Astrocyte (in vitro differentiated cells and primary cell): ENCODE results near the gene UBASH3A. TPM values are rescaled to one million over a fixed set of nuclear protein-coding genes. Genes with fewer than 3 reads are reported as not detected.

Source experiments
- DNase-seq: peaks from one replicate; pipeline ENCODE4 v3.0.0-alpha.2; 2010; ENCODE audit warnings: low read depth
- FAIRE-seq: peaks from 2 replicates; lab custom pipeline; 2011; peaks lifted over from hg19 to GRCh38; lab: Jason Lieb, UNC
- H2AFZ ChIP-seq: 2 replicates; pipeline ENCODE4 v1.6.0; 2012; ENCODE audit warnings: low read depth, low read length, inconsistent platforms
- H3K27ac ChIP-seq: 2 replicates; pipeline ENCODE4 v1.5.1; 2011; ENCODE audit warnings: low read depth, low read length, inconsistent platforms
- H3K27me3 ChIP-seq: 2 replicates; pipeline ENCODE4 v1.6.0; 2011; ENCODE audit warnings: low read length, inconsistent platforms; ENCODE audit not compliant: insufficient read depth
- H3K36me3 ChIP-seq: 2 replicates; pipeline ENCODE4 v1.5.1; 2011; ENCODE audit warnings: low read length, inconsistent platforms; ENCODE audit not compliant: insufficient read depth
- H3K4me1 ChIP-seq: 2 replicates; pipeline ENCODE4 v1.5.1; 2011; ENCODE audit warnings: low read length, inconsistent platforms; ENCODE audit not compliant: insufficient read depth
- H3K4me2 ChIP-seq: 2 replicates; pipeline ENCODE4 v1.6.0; 2012; ENCODE audit warnings: low read length, inconsistent platforms
- H3K4me3 ChIP-seq: 2 replicates; pipeline ENCODE4 v1.5.1; 2011; ENCODE audit warnings: low read depth, mild to moderate bottlenecking, low read length, inconsistent platforms; ENCODE audit not compliant: insufficient read depth
- H3K79me2 ChIP-seq: 2 replicates; pipeline ENCODE4 v1.6.0; 2012; ENCODE audit warnings: mild to moderate bottlenecking, low read length, inconsistent platforms; ENCODE audit not compliant: insufficient read depth
- H3K9ac ChIP-seq: 2 replicates; pipeline ENCODE4 v1.6.0; 2012; ENCODE audit warnings: mild to moderate bottlenecking, low read length, inconsistent platforms
- H3K9me3 ChIP-seq: 2 replicates; pipeline ENCODE4 v1.5.1; 2012; ENCODE audit warnings: low read depth, mild to moderate bottlenecking, low read length, inconsistent platforms; ENCODE audit not compliant: insufficient read depth
- H4K20me1 ChIP-seq: 2 replicates; pipeline ENCODE4 v1.6.0; 2012; ENCODE audit warnings: low read length, inconsistent platforms; ENCODE audit not compliant: insufficient read depth
- H3K27ac Mint-ChIP-seq: one replicate; pipeline ENCODE4 v1.8.0; 2021; ENCODE audit warnings: mild to moderate bottlenecking, mixed read lengths; ENCODE audit not compliant: unreplicated experiment
- H3K27me3 Mint-ChIP-seq: one replicate; pipeline ENCODE4 v1.8.0; 2021; ENCODE audit warnings: low read depth, mixed read lengths; ENCODE audit not compliant: unreplicated experiment
- H3K36me3 Mint-ChIP-seq: one replicate; pipeline ENCODE4 v1.8.0; 2021; ENCODE audit warnings: low read depth, mixed read lengths; ENCODE audit not compliant: unreplicated experiment
- H3K4me1 Mint-ChIP-seq: one replicate; pipeline ENCODE4 v1.8.0; 2021; ENCODE audit warnings: low read depth, mixed read lengths; ENCODE audit not compliant: unreplicated experiment
- H3K4me3 Mint-ChIP-seq: one replicate; pipeline ENCODE4 v1.8.0; 2021; ENCODE audit warnings: mild to moderate bottlenecking, moderate library complexity, mixed read lengths; ENCODE audit not compliant: unreplicated experiment
- H3K9me3 Mint-ChIP-seq: one replicate; pipeline ENCODE4 v1.8.0; 2021; ENCODE audit warnings: mild to moderate bottlenecking, mixed read lengths; ENCODE audit not compliant: unreplicated experiment
- CTCF ChIP-seq: IDR thresholded peaks from 2 replicates; pipeline ENCODE4 v1.5.1; 2011; ENCODE audit warnings: low read depth, mild to moderate bottlenecking, inconsistent platforms, low read length, moderate library complexity; ENCODE audit not compliant: insufficient read depth
- EZH2 ChIP-seq: IDR thresholded peaks from 2 replicates; pipeline ENCODE4 v1.6.1; 2012; ENCODE audit warnings: mild to moderate bottlenecking, low read length, inconsistent platforms; ENCODE audit not compliant: insufficient read depth
- total RNA-seq: library from RNA; stranded (reverse); gene quantifications from 2 replicates; pipeline ENCODE4 v1.2.1, GENCODE V29; 2021

The UBASH3A gene
- total RNA-seq, 1 donor from 2014 or later = not detected

DNA sequence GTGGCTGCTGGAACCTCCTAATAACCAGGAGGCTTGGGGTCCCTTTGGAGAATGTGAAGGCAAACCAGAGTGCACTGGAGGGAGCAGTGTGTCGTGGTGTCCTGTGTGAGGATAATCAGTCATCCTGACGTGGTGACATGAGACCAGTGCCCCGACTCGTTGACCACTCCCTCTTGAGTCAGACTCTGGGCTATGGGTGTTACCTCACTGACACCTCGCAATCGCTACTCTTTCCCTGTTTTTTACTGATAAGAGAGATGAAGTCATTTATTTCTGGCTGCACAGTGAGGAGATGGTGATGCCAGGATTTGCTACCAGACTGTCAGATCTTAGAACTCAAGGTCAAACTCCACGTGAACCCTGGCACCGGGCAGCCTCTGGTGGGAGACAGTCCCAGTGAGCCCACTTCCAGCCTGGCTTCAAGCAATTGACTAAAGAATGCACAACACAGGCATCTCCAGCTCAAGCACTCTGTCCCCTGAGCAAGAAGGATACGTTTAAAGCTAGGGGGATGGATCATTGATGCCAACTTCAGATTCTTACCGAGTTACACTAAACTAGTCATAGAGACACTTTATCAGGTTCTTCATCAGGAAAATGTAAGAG is 30.3 kb downstream of the UBASH3A start:
- TF ChIP-seq CTCF (no peak), EZH2 (no peak)
- Histone ChIP-seq H3K4me2 (no peak overlapping the region), H3K79me2 (no peaks in the 10 kb centered on the region), H4K20me1 (no peaks in the 10 kb centered on the region), H3K4me3 (no peak overlapping the region), H3K27ac (no peak overlapping the region), H3K4me1 (no peaks in the 10 kb centered on the region), H2AFZ (no peak overlapping the region), H3K9ac (no peak overlapping the region), H3K9me3 (peaks cover 10% of the 10 kb centered on the region), H3K27me3 (no peaks in the 10 kb centered on the region), H3K36me3 (no peaks in the 10 kb centered on the region)
- DNase-seq (no peak), FAIRE-seq (no peak)
- Mint-ChIP-seq H3K4me1 (no peaks in the 10 kb centered on the region), H3K27ac (no peak overlapping the region), H3K9me3 (peaks cover 12% of the 10 kb centered on the region), H3K36me3 (no peaks in the 10 kb centered on the region), H3K27me3 (peaks cover 63% of the 10 kb centered on the region), H3K4me3 (no peak overlapping the region)

DNA sequence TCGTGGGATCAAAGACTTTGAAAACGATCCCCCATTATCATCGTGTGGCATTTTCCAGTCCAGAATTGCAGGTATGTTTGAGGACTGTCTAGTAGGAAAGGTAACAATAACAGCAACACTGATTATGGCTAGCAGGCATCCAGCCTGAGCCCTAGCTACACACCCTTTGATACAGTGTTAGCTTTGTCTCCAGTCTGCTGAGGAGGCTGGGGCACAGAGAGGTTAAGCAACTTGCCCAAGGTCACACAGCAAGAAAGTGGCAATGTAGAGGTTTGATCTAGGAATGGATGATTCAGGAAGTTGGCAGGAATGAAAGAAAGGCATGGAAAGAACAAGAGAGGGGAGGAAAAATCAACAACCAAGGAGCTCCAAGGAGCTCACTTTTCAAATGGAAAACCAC is 31.2 kb downstream of the UBASH3A start:
- Histone ChIP-seq H3K4me1 (no peaks in the 10 kb centered on the region), H3K9ac (no peak overlapping the region), H3K79me2 (no peaks in the 10 kb centered on the region), H3K27me3 (no peaks in the 10 kb centered on the region), H3K9me3 (peaks cover 10% of the 10 kb centered on the region), H4K20me1 (no peaks in the 10 kb centered on the region), H3K4me2 (no peak overlapping the region), H2AFZ (no peak overlapping the region), H3K36me3 (no peaks in the 10 kb centered on the region), H3K4me3 (no peak overlapping the region), H3K27ac (no peak overlapping the region)
- Mint-ChIP-seq H3K27ac (no peak overlapping the region), H3K27me3 (peaks cover 58% of the 10 kb centered on the region), H3K36me3 (no peaks in the 10 kb centered on the region), H3K9me3 (peaks cover 12% of the 10 kb centered on the region), H3K4me3 (no peak overlapping the region), H3K4me1 (no peaks in the 10 kb centered on the region)
- no peak for DNase-seq
- TF ChIP-seq EZH2 (no peak), CTCF (no peak)
- no peak for FAIRE-seq

- H3K4me2 ChIP-seq = no peak overlapping the region
- H3K27ac ChIP-seq = no peak overlapping the region
- no peaks in the 10 kb centered on the region for H3K36me3 ChIP-seq
- no peaks in the 10 kb centered on the region for H3K36me3 Mint-ChIP-seq
- no peak overlapping the region for H3K27ac Mint-ChIP-seq
- FAIRE-seq (no peak), DNase-seq (no peak)
- H3K4me1 Mint-ChIP-seq = no peaks in the 10 kb centered on the region
- no peaks in the 10 kb centered on the region for H3K27me3 ChIP-seq
- no peaks in the 10 kb centered on the region for H3K4me1 ChIP-seq
- peaks cover 10% of the 10 kb centered on the region for H3K9me3 ChIP-seq
- H3K27me3 Mint-ChIP-seq = peaks cover 56% of the 10 kb centered on the region
- no peaks in the 10 kb centered on the region for H4K20me1 ChIP-seq
- H3K4me3 Mint-ChIP-seq = no peak overlapping the region
- H3K9ac ChIP-seq = no peak overlapping the region
- peaks cover 12% of the 10 kb centered on the region for H3K9me3 Mint-ChIP-seq
- no peak overlapping the region for H2AFZ ChIP-seq
- no peak for TF ChIP-seq EZH2
- no peak for TF ChIP-seq CTCF
- H3K4me3 ChIP-seq = no peak overlapping the region
- H3K79me2 ChIP-seq = no peaks in the 10 kb centered on the region
These were observed 31.7 kb downstream of the UBASH3A start for GRCh38 chr21:42435401-42435800.
